GM18909 (cell line): Measurements from ENCODE around the gene PPP1CC.
A peak's percentile ranks its signal among the peaks of the same experiment; 100 is the strongest.
"Not testable (repeated sequence)": the region's sequence is repeated elsewhere in the genome, so short reads cannot be mapped to it uniquely, and the experiment has no call there.

Source experiments
- ATAC-seq: cut with Tn5 transposase; IDR thresholded peaks from one replicate; pipeline ENCODE4 v1.9.1; 2021; ENCODE audit warnings: mild to moderate bottlenecking; ENCODE audit not compliant: unreplicated experiment, poor library complexity

PPP1CC gene

DNA sequence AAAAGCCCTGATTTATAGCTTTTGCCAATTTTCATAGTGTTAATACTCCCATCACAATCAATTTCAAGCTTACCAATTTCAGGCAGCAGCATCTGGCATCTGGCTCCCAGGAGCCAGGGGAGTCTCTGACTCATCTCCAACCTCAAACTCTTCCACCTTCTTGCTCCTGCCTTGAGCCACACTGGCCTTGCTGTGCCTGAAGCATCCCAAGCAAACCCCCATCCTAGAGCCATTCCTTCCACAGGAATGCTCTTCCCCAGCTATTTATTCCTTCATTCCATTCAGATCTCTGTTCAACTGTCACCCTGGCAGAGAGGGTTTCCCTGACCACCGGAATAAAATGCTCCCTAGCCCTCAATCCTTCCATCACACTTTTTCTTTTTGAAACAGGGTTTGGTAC, 13.9 kb upstream of the PPP1CC start:
- ATAC-seq = no peak

DNA sequence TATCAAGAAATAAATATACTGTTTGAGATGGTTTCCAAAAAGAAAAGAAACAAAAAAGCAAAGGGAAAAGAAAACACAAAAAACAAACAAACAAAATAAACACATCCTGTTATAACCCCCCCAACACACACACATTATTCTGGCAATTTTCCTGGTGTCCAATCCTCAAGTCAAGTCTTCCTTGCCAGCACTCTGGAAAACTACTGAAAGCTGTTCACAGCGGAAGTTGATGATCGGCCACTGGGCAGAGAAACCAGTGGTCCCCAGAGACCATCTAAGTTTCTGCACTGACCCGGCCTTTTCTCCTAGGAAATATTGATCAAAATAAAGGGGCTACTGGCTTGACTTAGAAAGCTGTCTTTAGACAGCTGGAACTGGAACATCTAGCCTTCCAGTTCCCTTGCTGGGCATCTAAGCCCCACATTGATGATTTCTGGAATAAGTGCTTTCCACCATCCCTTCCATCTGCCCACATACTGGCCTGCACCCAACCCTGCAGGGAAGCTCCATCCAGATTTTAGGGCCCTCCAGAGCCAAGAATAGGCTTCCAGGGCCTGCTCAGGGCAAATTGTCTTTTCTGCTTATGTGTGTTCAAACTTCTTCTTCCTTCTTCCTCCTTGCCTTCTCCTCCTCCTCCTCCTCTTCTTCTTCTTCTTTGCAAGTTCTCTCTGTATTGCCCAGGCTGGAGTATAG, 11.6 kb upstream of the PPP1CC start:
- ATAC-seq = no peak

DNA sequence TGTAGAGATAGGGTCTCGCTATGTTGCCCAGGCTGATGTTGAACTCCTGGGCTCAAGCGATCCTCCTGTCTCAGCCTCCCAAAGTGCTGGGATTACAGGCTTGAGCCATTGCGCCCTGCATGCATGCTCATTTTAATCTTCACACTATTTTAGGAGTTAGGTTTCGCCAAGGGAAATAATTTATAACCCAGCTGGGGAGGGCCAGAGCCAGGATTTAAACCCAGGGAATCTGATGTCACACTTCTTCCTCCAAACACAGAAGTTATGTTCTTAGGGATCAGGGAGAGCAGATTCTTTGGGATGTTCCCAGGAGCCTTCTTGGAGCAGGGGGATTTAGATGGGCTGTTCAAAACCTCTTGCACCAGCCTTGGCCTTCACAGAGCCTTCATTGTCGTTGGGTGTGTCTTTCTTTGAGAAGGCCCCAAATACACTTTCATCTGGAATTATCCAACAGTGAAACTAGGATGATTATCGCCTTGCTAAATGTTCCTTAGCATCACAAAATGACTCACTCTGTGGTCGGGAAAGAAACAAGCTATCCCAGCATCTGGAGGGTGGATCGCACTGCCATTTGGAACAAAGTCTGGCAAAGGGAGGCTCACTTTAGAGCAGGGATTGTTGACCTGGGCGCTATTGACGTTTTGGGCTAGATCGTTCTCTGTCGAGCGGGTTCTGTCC, 8.2 kb upstream of the PPP1CC start:
- no peak for ATAC-seq

DNA sequence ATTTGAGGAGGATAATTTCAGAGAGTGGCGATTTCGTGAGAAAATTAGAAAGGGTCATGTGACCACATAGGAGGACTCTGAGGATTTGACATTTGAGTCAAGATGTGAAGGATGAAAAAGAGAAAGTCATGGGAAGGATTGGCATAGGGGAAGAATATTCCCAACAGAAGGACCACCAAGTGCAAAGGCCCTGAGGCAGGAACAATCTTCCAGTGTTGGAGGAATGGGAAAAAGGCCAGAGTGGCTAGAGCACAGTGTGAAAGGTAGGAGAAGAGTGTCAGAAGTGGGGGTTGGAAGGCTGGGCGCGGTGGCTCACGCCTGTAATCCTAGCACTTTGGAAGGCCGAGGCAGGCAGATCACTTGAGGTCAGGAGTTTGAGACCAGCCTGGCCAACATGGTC, 3.9 kb upstream of the PPP1CC start:
- ATAC-seq = no peak

DNA sequence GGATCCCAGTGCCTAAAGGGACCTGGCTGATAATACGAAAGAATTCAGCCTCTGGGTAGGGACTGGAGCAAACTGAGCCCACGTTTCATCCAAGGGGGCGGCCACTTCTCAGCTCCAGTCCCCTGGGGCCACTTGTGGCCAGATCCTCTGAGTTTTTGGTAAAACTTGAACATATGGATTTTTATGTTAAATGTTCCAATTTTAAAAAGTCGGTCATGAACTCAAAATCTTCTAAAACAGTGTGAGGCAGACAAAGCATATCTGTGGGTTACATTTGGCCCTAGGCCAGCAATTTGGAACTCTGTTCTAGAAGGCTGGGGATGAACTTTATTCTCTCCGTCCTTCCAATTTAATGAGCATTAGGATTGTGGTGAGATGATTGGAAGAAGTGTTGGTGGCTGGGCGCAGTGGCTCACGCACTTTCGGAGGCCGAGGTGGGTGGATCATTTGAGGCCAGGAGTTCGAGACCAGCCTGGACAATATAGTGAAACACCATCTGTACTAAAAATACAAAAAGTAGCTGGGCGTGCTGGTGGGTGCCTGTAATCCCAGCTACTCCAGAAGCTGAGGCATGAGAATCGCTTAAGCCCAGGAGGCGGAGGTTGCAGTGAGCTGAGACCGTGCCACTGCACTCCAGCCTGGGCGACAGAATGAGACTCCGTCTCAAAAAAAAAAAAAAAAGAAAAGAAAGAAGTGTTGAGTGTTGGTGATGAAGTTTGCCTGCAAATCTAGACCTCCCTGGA, 3.0 kb upstream of the PPP1CC start:
- no peak for ATAC-seq

DNA sequence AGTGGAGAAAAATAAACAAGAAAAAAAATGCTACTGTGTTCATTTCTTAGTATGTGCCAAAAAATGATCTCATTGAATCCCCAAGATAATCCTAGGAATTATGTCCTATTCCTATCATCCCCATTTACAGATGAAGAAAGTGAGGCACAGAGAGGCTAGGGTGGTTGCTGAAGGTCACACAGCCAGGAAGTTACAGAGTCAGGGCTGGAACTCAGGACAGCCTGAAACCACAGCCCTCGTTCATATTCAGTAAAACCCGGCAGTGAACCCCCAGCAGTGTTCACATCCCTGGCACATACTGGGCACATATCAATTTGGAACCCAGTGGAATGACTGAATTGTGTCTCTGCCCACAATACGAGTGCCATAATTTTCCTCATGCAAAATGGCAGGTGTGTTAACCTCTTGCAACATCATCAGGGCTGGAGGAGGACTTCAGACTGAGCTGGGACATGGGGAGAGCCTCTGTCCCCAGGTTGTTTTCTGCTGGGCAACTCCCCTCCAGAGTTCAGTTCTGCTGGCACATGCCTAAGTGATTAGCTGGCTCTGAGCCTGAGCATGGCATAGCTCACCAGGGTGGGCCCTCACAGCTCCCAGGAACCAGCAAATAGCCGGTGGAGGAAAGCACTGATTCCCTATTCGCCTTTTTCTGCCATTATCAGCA, 2.0 kb upstream of the PPP1CC start:
- no peak for ATAC-seq

DNA sequence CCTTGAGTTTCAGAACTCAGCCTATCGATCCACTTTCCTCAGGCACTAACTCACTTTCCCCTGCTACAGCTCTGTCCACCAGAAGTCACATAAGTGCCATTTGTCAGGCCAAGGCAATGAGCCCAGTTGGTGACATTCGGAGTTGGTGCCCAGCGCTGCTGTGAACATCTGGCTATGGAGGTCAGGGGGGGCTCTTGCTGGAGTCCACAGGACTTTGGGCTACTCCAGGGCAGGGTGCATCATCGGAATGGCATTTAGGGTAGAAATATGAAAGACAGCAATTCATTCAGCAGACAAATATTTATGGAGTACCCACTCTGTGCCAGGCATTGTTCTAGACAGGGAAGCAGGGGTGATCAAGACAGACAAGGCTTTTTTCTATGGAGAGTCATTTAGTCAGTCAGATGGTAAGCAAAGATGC, 1.5 kb upstream of the PPP1CC start:
- ATAC-seq = no peak

DNA sequence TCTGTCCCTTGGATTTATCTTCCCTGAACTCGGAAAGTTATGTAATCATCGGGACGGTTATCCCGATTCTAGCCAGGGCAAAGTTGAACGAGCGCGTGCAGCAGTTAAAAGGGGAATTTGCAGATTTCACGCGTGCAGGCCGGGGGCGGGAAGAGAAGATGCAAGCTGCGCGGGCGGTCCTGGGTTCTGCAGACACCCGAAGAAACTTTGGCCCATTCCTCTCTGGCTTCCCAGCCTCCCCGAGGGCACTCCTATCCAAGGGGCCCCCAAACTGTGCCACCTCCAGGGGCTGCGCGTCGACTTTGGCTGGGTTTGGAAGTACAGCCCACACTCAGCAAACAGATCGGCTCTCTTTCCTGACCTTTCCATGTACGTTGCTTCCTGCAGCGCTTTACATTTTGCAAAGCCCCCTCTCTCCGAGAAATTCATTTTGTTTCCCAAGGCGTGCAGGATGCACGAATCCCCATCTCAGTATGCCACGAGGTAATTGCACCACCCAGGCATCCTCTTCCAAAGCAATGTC, 941 bp upstream of the PPP1CC start:
- ATAC-seq = no peak

DNA sequence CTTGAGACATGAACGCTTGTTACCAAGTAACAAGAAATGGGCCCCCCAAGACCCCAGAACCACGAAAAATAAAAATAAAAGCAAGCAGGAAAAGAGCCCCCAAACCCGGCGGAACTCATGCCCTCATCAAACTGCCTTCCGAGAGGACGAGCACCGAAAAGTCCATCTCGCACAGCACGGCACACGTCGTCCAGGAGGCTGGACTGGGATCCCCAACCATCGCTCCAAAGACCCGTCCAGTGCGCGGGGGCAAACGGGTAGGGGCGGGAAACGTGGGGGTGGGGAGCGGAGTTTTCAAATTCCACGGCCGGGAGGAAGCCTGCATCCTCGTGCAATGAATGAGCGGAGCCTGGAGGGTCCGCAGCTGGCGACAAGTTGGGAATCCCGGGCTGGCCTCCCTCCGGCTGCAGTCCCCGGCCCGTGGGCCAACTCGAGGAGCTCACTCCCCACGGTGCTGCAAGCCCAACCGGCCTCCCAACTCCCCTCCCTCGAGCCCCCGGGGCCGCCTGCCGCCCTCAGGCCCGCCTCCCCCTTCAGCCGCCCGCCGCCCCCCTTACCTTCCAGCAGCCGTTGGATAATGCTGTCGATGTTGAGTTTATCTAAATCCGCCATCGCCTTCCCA, 484 bp downstream of the PPP1CC start:
- peak; percentile 24 for ATAC-seq

DNA sequence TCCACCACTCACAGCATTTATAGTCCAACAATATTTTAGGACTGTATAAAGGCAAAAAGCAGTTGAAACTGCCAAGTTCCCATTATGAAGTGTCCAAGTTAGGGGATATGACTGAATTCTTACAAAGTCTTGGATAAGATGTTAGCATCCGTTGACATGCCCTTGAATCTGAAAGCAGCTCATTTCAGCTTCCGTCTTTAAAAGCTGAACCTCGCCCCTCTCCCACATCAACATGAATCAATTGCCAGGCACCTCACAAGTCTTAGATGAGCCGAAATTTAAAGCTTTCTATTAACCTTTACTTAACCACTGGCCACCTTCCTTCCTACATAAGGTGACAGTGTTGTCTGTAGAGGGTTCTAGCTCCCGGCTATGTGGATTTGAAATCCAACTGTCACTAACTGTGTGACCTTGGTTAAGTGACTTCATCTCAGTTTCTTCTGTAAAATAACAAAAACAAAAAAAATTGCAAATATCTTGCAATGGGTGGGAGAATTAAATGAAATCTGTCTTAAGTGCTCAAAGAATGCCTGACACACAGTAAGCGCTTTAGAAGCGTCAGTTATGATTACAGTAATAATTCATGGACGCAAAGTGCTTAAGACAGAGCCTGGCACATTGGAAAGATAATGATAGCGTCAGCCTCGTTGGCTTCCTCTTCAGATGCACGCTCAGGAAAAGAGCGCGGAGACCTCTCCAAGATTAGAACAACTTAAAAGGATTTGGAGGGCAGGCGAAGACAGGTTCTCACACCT, 1.2 kb downstream of the PPP1CC start:
- no peak for ATAC-seq

DNA sequence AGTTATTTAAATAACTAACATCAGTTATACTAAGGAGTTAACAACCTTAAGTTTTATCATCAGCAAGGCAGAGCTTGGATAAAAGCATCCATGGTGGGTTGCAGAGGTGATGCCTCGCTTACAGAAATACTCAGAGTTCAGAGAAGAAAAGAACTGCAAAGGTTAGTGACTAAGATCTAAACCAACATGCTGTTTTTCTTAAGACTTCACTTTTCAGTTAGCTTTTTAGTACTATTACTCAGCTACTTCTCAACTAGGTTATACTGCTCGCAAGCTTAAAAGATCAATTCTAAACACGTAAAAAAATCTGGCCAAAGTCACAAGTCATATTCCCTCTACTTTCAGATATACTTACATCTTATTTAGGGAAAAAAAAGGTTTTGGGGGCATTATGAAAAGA, 2.8 kb downstream of the PPP1CC start:
- no peak for ATAC-seq

DNA sequence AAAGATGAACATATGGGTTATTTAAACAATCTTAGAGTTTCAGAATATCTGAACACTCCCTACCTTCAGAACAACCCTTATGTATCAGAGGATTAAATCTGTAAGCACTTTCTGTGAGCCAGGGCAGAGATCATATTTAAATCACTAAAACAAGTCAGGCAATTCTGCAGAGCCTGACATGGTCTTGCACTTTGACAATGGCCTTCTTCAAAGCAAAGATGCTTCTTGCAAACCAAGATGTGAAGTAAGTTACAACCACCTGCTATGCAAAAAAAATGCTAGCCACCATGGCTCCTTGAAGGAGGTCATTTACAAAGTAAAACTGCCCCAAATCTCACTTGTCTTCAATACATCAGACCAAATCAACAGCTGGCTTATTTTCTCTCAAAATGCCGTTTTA, 3.2 kb downstream of the PPP1CC start:
- ATAC-seq = no peak

DNA sequence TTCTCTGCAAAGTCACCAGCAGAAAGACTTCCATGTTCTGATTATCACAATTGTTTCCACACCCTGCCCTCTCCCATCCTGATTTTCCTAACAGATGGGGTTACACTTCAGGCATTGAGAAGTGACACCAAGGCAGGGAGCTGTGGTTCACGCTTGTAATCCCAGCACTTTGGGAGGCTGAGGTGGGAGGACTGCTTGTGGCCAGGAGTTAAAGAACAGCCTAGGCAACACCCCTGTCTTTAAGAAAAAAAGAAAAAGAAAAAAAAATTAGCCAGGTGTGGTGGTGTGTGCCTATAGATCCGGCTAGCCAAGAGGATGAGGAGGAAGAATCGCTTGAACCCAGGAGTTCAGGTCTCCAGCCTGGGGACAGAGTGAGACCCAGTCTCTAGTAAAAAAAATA, 5.2 kb downstream of the PPP1CC start:
- ATAC-seq = no peak

DNA sequence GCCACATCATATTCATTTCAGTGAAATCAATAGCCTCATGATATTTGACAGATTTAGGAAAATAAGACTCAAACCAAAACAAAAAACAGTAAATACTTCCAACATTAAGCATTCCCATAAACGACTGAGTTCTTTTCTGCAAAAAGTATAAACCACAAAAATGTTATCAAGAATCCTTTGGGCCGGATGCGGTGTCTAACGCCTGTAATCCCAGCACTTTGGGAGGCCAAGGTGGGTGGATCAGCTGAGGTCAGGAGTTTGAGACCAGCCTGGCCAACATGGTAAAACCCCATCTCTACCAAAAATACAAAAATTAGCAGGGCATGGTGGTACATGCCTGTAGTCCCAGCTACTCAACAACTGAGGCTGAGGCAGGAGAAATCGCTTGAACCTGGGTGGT, 5.7 kb downstream of the PPP1CC start:
- not testable (repeated sequence) for ATAC-seq

DNA sequence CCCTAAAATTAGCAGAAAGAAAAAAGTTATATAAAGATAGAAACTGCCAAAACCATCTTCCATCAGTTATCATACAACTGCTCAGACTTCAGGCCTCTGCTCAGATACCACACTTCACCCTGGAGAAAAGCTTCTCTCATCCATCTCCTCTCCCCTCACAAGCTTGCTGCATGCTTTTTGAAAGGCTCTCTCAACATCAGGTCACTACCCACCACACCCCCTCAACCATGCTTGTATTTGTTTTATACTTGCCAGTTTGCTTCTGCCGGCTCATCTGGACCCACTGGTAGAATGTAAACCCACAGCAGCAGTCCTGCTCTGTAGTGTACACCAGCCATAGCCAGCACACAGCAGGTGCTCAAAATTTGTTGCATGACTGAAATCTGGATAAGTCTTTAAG, 8.8 kb downstream of the PPP1CC start:
- ATAC-seq = no peak

DNA sequence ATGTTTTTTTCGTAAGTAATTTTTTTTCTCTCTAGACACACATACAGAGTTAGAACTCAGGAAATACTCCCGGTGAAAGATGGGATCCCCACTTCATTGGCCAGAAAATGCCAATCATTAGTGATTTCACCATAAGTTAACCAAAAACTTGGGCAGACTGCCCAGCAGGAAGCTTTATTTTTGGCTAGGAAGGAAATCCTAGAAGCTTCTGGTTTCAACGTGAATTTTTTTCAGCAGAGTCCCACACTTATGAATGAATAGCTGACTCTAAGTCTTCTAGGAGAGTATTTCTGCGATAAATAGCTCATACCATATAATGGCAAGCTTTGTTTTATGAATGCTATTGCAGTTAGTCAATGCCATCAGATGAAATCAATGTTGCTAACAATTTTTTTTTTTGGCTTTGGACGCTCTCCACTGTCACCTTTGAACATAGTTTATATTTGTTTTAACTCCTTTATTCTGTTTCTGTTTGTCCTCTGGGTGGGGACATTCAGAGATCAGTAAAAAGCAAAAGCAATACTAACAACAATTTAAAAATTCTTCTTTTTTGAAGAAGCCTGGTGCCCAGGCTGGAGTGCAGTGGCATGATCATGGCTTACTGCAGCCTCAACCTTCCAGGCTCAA, 9.5 kb downstream of the PPP1CC start:
- no peak for ATAC-seq

DNA sequence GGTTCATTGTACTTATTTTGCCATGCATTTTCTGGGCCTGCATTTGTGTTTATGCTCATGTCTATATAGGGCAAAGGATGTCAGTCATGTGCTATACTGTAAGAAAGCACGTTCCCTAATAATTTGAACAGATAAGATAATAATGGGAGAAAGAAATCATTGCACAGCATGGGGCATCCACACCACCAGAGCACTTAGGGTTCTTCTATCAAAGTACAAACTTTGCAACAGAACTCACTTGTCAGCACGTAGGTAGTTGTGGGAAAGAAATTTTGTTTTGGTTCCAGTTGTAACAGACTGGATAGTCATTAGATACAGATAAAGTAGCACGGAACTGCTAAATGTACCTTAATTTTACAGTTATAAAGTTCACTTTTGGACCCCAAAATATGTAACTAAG, 10.1 kb downstream of the PPP1CC start:
- no peak for ATAC-seq

DNA sequence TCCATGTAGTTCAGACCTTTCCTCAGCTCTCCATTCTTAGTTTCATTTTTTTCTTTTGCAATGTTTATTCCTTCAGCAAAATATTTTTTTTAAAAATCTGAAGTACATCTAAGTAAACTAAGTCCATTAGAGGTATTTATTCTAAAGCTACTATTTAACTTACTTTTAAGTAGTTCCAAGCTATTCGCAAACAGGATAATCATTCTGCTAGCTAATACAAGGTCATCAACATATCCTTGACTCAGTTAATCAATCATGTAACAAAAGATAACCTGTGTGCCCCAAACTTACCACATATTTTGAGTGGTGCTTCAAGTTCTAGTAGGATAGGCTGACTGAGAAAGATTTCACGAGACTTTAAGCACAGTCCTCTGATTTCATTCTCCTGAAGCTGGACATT, 11.2 kb downstream of the PPP1CC start:
- ATAC-seq = no peak

DNA sequence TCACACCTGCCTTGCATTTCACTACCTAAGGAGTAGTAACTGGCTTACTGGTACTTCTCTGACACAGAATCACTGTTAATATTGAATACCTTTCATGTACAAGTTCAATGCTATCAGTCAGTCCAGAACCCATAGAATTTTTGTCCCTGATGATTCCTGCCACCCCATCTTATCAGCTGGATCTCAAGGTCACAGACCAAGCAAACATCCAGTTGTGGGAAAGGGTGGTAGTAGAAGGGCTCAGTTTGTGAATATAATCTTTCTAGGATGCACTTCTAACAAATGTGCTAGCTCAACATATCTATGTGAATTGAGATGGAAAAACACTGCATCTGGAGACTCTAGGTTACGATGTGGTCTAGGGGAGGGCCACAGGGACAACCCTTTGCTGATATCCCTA, 14.1 kb downstream of the PPP1CC start:
- no peak for ATAC-seq
